Erythroblast (primary cell): ENCODE data around the gene KDM4D.
"Not testable (repeated sequence)": the region's sequence is repeated elsewhere in the genome, so short reads cannot be mapped to it uniquely, and the experiment has no call there.

Source experiments
- DNase-seq, 2 experiments: peaks; one replicate each; lab custom pipeline; 2025; lab: John Stamatoyannopoulos, UW
- GATA1 ChIP-seq: IDR thresholded peaks from 2 replicates; pipeline ENCODE4 v1.6.1; 2011; ENCODE audit warnings: low read depth, mild to moderate bottlenecking, control low read depth, low read length, moderate library complexity
- POLR2A ChIP-seq: IDR thresholded peaks from 2 replicates; pipeline ENCODE4 v1.6.1; 2011; ENCODE audit warnings: mild to moderate bottlenecking, low read length

Gene KDM4D

DNA sequence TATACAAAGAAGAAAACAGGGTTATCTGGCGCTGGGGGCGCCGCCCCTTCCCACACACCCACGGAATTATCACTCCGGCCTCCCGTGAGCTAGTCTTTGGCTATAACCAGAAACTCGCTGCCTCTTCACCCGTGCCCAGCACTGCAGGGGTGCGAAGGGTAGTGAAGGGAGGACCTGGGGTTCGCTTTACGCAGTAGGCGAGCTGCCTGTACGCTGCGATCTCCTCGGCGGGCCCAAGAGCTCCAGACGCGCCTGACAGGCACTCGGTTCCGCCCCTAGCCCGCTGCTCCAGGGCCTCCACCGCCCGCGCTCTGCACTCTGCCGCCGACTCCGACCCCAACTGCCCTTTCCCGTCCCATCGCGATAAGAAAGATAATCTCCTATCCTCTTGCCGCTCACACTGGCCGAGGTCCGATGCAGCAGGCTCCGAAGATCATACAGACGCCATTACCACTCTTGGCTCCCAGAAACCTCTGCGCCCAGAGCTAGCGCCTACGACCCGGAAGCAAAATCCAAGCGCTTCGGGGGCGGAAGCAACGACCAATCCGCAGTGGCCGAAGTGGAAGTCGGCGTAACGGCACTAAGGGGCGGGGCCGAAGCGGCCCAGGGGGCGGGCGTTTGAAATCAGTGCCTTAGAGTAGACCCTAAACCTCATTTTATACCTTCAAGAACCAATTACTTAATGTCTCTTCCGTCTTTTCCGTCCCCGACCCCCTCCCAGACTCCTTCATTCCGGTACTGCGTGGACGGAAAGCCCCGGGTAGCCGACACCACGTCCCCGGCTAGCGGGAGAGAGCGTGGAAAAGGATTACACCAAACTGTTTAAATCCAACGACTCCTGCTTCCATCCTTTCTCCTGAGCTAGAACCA is at the start of gene KDM4D, which contains the start of gene CWC15:
TSS of gene KDM4D (plus strand) at position 611 of the 870 bp plus-strand sequence. CDS start 23,664 bp downstream, outside the sequence.
TSS of gene CWC15 (minus strand) at position 458 of the 870 bp plus-strand sequence. CDS start 1,371 bp downstream, outside the sequence.
- peak; percentile 95 for DNase-seq
- TF ChIP-seq POLR2A (peak; percentile 81), GATA1 (no peak)

GRCh38 chr11:94924171-94924572 is 49.3 kb upstream of the KDM4D start:
- no peak for TF ChIP-seq GATA1
- no peak for TF ChIP-seq POLR2A
- no peak for DNase-seq

DNA sequence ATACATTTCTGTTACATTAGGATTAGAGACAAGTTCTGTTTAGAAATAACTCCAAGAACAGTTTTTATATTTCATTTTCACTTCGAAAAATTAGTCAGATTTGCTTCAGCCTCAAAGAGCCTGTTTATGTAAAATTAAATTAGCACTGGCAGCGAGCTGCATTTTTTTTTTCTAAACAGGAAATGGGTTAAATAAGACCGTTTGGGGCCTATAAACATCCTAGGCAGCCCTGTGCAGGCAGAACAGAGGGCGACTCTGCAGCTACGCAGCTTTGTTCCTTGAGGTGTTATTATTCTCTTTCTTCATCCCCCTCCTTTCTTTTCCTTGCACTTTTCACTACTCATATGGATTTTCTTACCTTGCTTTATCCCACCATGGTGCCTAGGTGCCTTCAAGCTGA is 48.9 kb upstream of the KDM4D start:
- no peak for TF ChIP-seq POLR2A
- TF ChIP-seq GATA1 = no peak
- no peak for DNase-seq

GRCh38 chr11:94925422-94926270 is 47.9 kb upstream of the KDM4D start:
- no peak for TF ChIP-seq POLR2A
- no peak for TF ChIP-seq GATA1
- DNase-seq = no peak

DNA sequence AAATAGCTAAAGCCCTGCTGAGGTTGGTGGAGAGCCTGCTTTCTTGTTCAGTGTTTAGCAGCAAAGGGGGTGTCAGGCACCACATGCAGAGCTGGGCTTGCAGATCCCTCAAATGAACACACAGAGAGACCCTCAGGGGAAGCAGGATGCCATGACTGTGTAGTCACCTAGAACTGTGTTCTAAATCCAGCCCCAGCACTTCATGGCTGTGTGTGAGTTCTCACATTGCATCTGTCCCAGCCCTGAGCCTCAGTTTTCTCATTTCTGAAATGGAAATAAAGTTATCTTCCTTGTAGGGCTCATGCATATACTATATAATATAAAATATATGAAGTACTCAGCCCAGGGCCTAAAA is 47.3 kb upstream of the KDM4D start:
- TF ChIP-seq GATA1 (no peak), POLR2A (no peak)
- DNase-seq = no peak

DNA sequence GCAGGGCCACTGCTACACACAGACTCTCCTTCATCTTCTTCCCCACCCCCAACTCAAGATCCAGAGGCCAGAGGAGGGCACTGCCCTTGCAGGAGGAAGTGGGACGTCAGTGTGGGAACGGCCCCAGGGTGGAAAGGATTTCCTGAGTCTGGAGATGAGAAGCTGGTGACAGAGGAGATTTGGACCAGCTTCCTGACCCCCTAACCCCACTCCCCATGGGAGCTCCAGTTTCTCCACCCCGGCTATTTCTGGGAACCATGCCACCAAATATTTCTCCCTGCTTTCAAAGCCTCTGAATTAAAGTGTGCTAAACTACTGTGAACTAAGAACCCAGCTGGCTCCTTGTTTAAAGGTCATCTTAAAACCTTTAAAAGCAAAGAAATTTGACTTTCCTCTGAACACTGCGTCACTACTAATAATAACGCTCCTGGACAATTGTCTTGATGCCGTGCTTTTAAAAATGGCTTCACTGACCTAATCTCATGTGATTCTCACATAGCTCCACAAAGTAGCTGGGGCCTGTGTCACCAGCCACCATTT is 46.7 kb upstream of the KDM4D start:
- TF ChIP-seq GATA1 (no peak), POLR2A (no peak)
- no peak for DNase-seq

- no peak for DNase-seq
- TF ChIP-seq POLR2A (no peak), GATA1 (no peak)
Observed at GRCh38 chr11:94928117-94928990, 45.2 kb upstream of the KDM4D start.

GRCh38 chr11:94932072-94932471 is 41.4 kb upstream of the KDM4D start:
- DNase-seq = not testable (repeated sequence)

GRCh38 chr11:94932503-94932902 is 41.0 kb upstream of the KDM4D start:
- TF ChIP-seq GATA1 (no peak), POLR2A (no peak)
- DNase-seq = no peak

DNA sequence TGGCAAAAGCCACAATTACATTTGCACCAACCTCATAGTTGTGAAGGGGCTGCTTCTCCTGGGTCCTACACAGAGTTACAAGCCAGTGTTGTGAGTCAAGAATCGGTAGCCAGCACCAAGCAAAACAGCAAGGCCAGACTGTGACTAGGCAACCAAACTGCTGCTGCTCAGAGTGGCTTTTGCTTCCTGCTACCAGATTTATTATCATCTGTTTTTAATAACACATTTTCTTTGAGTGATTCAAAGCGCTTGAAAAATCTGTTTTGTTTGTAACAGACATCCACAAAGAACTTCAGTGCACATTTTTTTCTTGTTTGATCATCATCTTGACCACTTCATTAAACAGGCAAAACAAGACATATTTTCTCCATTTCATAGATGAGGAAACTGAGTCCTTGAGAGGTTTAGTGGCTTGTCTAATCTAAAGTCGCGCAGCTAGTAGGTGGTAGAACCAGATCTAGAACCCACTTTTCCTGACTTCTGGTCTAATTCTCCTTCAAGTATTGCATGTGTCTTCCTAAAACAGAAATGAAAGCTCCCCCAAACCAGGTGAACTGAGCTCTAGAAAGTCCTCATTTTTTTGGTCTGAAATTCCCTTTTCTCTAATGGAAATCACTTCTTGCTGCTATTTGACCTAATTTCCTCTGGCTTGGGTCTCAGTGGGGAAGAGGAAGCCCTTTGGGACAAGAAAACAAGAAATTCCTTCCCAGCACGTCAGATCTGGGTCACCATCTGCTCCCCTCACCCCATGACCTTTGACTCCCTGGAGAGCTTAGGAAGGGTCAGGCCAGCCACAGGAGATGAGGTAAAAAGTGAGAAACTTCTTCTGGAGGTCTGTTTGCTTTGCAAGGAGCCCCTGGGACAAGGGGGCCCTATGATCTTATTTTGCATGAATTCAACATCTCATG is 40.0 kb upstream of the KDM4D start:
- DNase-seq = no peak
- no peak for TF ChIP-seq POLR2A
- no peak for TF ChIP-seq GATA1

DNA sequence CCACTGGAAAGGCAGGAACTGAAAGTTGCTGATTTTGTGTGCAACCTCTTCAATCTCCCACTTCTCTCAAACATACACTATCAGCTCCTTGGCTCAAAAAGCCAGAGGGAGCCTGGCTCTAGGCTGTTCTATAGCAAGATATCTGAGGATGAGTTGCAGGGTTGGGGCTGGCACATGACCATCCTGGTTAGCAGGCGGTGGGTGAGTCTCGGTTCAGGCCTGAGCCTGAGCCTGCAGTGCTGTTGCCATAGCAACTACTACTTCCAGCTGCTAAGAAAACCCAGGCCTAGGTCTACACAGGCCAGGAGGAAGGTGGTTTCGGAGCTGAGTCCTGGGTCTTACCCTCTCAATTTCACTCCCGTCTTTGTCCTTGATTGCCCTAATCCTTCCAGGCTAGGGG is 39.1 kb upstream of the KDM4D start:
- no peak for DNase-seq
- no peak for TF ChIP-seq GATA1
- no peak for TF ChIP-seq POLR2A

- no peak for DNase-seq
- no peak for TF ChIP-seq POLR2A
- no peak for TF ChIP-seq GATA1
Observed at GRCh38 chr11:94934846-94935245, 38.7 kb upstream of the KDM4D start.
